KMS-11 (cell line): ENCODE data around the gene IMPDH1.

Experiments used
- H2AFZ ChIP-seq: fragments of 200-600 bp; sonication (generic); 2 replicates; pipeline ENCODE4 v1.6.1; 2016; ENCODE audit warnings: antibody characterized with exemption, mixed run types, low read depth
- H3K27ac ChIP-seq: fragments of 200-600 bp; sonication (generic); 2 replicates; pipeline ENCODE4 v1.6.1; 2016; ENCODE audit warnings: mild to moderate bottlenecking, mixed run types
- H3K27me3 ChIP-seq: fragments of 200-600 bp; sonication (generic); 2 replicates; pipeline ENCODE4 v1.6.1; 2017; ENCODE audit warnings: mild to moderate bottlenecking, low read depth, mixed run types, moderate library complexity; ENCODE audit not compliant: insufficient read depth
- H3K36me3 ChIP-seq: fragments of 200-600 bp; sonication (generic); 2 replicates; pipeline ENCODE4 v1.6.1; 2017; ENCODE audit warnings: mild to moderate bottlenecking, mixed run types; ENCODE audit not compliant: insufficient read depth
- H3K4me1 ChIP-seq: fragments of 200-600 bp; sonication (generic); 2 replicates; pipeline ENCODE4 v1.6.1; 2016; ENCODE audit warnings: mild to moderate bottlenecking, low read depth, mixed run types; ENCODE audit not compliant: poor library complexity, severe bottlenecking
- H3K4me2 ChIP-seq: fragments of 200-600 bp; sonication (generic); 2 replicates; pipeline ENCODE4 v1.7.0; 2016; ENCODE audit warnings: mild to moderate bottlenecking, mixed run types
- H3K4me3 ChIP-seq: fragments of 200-600 bp; sonication (generic); IDR thresholded peaks from 2 replicates; pipeline ENCODE4 v1.6.1; 2017; ENCODE audit warnings: low read depth, low read length, mixed read lengths; ENCODE audit not compliant: insufficient read depth
- H3K79me2 ChIP-seq: fragments of 200-600 bp; sonication (generic); 2 replicates; pipeline ENCODE4 v1.6.1; 2016; ENCODE audit warnings: low read depth, mixed run types; ENCODE audit not compliant: insufficient read depth
- H3K9ac ChIP-seq: fragments of 200-600 bp; sonication (generic); 2 replicates; pipeline ENCODE4 v1.6.1; 2016; ENCODE audit warnings: mild to moderate bottlenecking, mixed run types
- H4K20me1 ChIP-seq: fragments of 200-600 bp; sonication (generic); 2 replicates; pipeline ENCODE4 v1.6.1; 2016; ENCODE audit warnings: mild to moderate bottlenecking, mixed run types; ENCODE audit not compliant: insufficient read depth
- CTCF ChIP-seq: fragments of 200-600 bp; sonication (generic); conservative IDR thresholded peaks from 2 replicates; pipeline ENCODE4 v1.6.1; 2017; ENCODE audit warnings: low read depth, mild to moderate bottlenecking, antibody characterized with exemption, low read length, moderate library complexity, mixed read lengths

IMPDH1 gene

DNA sequence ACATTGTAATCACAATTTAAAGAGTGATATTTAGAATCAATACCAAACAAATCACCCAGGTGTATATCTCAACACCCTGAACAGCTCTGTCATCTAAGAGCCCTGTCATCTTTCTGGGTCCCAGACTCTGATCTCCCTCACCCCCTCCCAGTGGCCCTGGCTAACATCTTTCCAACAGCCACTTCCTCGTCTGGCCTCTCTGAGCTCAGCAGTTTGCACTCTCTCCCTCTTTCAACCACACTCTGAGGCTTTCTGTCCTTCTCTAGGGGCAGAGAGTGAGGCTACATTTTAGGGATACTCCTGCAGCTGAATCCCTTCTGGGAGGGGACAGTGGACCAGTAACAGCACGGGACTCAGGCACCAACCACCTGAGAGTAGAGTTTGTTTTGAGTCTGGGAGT, 31.1 kb downstream of the IMPDH1 start:
- H3K27ac ChIP-seq, result no peak overlapping the region
- H3K4me2 ChIP-seq, result no peak overlapping the region
- no peak for TF ChIP-seq CTCF

DNA sequence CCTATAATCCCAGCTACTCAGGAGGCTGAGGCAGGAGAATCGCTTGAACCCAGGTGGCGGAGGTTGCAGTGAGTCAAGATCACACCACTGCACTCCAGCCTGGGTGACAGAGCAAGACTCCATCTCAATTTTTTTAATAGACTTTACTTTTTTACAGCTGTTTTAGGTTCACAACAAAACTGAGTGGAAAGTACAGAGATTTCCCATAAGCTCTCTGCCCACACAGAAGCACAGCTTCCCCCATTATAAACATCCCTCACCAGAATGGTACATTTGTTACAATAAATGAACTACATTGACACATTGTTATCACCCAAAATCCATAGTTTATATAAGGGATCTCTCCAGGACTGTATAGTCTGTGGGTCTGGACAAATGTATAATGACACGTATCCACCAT, 33.7 kb downstream of the IMPDH1 start:
- H4K20me1 ChIP-seq, result no peaks in the 10 kb centered on the region
- no peaks in the 10 kb centered on the region for H3K79me2 ChIP-seq
- no peak overlapping the region for H2AFZ ChIP-seq
- H3K36me3 ChIP-seq, result no peaks in the 10 kb centered on the region
- H3K27me3 ChIP-seq, result no peaks in the 10 kb centered on the region
- no peak overlapping the region for H3K27ac ChIP-seq
- H3K4me1 ChIP-seq, result no peaks in the 10 kb centered on the region
- H3K4me2 ChIP-seq, result no peak overlapping the region
- H3K4me3 ChIP-seq, result no peak overlapping the region
- H3K9ac ChIP-seq, result no peak overlapping the region
- TF ChIP-seq CTCF, result no peak

More for the DNA sequence above, 31.1 kb downstream of the IMPDH1 start:
- Histone ChIP-seq H3K9ac (no peak overlapping the region), H3K36me3 (no peaks in the 10 kb centered on the region), H3K4me1 (no peaks in the 10 kb centered on the region), H3K79me2 (no peaks in the 10 kb centered on the region), H3K4me3 (no peak overlapping the region), H4K20me1 (no peaks in the 10 kb centered on the region), H2AFZ (peak overlapping the region; percentile 4; the same call in 1 of the 2 replicates), H3K27me3 (no peaks in the 10 kb centered on the region)

DNA sequence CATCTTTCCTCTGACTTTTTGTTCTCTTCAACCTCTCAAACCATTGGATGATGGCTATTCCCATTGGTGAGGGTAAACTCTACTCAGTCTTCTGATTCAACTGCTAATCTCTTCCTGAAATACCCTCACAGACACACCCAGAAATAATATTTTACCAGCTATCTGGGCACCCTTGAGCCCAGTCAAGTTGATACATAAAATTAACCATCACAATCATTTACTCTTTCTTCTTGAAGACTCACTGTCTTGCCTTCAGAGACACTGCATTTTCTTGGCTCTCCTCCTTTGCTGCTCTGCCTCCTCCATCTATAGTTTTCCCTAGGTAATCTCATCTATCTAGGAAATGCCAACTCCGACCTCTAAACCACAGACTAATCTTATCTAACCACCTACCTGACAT, 35.7 kb downstream of the IMPDH1 start:
- Histone ChIP-seq H3K36me3 (no peaks in the 10 kb centered on the region), H3K4me2 (no peak overlapping the region), H4K20me1 (no peaks in the 10 kb centered on the region), H3K27ac (no peak overlapping the region), H3K79me2 (no peaks in the 10 kb centered on the region), H3K9ac (no peak overlapping the region), H3K4me3 (no peak overlapping the region), H3K4me1 (no peaks in the 10 kb centered on the region), H2AFZ (no peak overlapping the region), H3K27me3 (no peaks in the 10 kb centered on the region)
- no peak for TF ChIP-seq CTCF

DNA sequence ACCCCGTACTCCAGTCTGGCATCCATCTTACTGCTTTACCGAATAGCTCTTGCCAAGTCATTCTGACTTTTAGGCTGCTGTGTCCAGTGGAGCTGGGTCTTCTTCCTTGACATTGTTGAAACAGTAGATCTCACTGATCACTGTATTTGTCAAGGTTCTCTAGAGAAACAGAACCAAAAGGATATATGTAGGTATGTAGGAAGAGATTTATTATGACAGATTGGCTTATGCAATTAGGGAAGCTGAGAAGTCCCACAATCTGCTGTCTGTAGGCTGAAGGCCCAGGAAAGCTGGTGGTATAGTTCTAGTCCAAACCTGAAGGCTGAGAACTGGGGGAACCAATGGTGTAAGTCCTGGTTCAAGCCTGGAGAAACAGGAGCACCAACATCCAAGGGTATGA, 36.2 kb downstream of the IMPDH1 start:
- Histone ChIP-seq H3K27me3 (no peaks in the 10 kb centered on the region), H3K9ac (no peak overlapping the region), H3K79me2 (no peaks in the 10 kb centered on the region), H4K20me1 (no peaks in the 10 kb centered on the region), H3K4me1 (no peaks in the 10 kb centered on the region), H3K4me2 (no peak overlapping the region), H3K36me3 (no peaks in the 10 kb centered on the region), H2AFZ (no peak overlapping the region), H3K4me3 (no peak overlapping the region), H3K27ac (no peak overlapping the region)
- TF ChIP-seq CTCF, result no peak
